Gastroesophageal sphincter (tissue), 3 donors: ENCODE measurements around the gene ARMC12.
"Not testable (repeated sequence)": the region's sequence is repeated elsewhere in the genome, so short reads cannot be mapped to it uniquely, and the experiment has no call there.

ENCODE experiments used
- EP300 ChIP-seq: sonication (generic); formaldehyde crosslinking; IDR thresholded peaks from one replicate; pipeline ENCODE4 v1.6.1; 2017; ENCODE audit warnings: antibody characterized with exemption, mild to moderate bottlenecking
- POLR2A ChIP-seq, 2 donors: fragments of 450-650 bp; IDR thresholded peaks; one replicate each; pipeline ENCODE4 v1.6.1; 2017; ENCODE audit warnings: antibody characterized with exemption in 2 of 2, mild to moderate bottlenecking in 2 of 2, moderate library complexity in 1 of 2
- POLR2AphosphoS5 ChIP-seq: sonication (generic); formaldehyde crosslinking; IDR thresholded peaks from one replicate; pipeline ENCODE4 v1.6.1; 2017; ENCODE audit warnings: antibody characterized with exemption
- TF ChIP-seq, protein P1 (sequence below), 4 experiments: fragments of 200-600 bp in 2 of 4; fragments of 450-650 bp in 2 of 4; sonication (generic) in 1 of 4; IDR thresholded peaks; one replicate each; pipeline ENCODE4 v1.5.1; 2017 to 2019; ENCODE audit warnings: antibody characterized with exemption in 4 of 4, mild to moderate bottlenecking in 2 of 4, moderate library complexity in 2 of 4

DNA sequence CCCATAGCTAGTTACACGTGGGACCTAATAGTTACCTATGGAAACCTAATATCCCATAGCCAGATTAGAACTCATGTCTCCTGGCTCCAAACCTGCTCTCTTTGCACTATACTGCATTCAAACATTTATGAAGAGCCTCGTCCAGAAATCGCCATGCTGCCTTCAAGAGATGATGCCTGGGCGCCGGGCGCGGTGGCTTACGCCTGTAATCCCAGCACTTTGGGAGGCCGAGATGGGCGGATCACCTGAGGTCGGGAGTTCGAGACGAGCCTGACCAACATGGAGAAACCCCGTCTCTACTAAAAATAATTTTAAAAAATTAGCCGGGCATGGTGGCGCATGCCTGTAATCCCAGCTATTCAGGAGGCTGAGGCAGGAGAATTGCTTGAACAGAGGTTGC, 46.8 kb upstream of the ARMC12 start:
- TF ChIP-seq POLR2AphosphoS5; EP300; POLR2A (IDR thresholded peaks at IDR 0.05): not testable (repeated sequence)
- TF ChIP-seq, protein P1, sequence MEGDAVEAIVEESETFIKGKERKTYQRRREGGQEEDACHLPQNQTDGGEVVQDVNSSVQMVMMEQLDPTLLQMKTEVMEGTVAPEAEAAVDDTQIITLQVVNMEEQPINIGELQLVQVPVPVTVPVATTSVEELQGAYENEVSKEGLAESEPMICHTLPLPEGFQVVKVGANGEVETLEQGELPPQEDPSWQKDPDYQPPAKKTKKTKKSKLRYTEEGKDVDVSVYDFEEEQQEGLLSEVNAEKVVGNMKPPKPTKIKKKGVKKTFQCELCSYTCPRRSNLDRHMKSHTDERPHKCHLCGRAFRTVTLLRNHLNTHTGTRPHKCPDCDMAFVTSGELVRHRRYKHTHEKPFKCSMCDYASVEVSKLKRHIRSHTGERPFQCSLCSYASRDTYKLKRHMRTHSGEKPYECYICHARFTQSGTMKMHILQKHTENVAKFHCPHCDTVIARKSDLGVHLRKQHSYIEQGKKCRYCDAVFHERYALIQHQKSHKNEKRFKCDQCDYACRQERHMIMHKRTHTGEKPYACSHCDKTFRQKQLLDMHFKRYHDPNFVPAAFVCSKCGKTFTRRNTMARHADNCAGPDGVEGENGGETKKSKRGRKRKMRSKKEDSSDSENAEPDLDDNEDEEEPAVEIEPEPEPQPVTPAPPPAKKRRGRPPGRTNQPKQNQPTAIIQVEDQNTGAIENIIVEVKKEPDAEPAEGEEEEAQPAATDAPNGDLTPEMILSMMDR (IDR thresholded peaks at IDR 0.05) = not testable (repeated sequence)
